Testis (tissue), 3 donors: Measurements from ENCODE around the gene KRT10. TPM values are rescaled to one million over a fixed set of nuclear protein-coding genes. Genes with fewer than 3 reads are reported as not detected.

Source experiments
- DNase-seq: peaks from one replicate; pipeline ENCODE4 v3.0.0-alpha.2; 2019
- H3K27ac ChIP-seq, 2 donors: fragments of 200-600 bp; sonication (generic); one replicate each; pipeline ENCODE4 v1.5.1; 2019
- H3K27me3 ChIP-seq: fragments of 200-600 bp; sonication (generic); one replicate; pipeline ENCODE4 v1.5.1; 2019
- H3K36me3 ChIP-seq: fragments of 200-600 bp; sonication (generic); one replicate; pipeline ENCODE4 v1.5.1; 2017; ENCODE audit warnings: low read depth; ENCODE audit errors: missing control alignments
- H3K4me1 ChIP-seq: fragments of 200-600 bp; sonication (generic); one replicate; pipeline ENCODE4 v1.5.1; 2019
- H3K4me3 ChIP-seq, 2 donors: fragments of 200-600 bp; sonication (generic); one replicate each; pipeline ENCODE4 v1.5.1; 2017 to 2019
- H3K9me3 ChIP-seq: fragments of 200-600 bp; sonication (generic); one replicate; pipeline ENCODE4 v1.5.1; 2017
- POLR2A ChIP-seq: fragments of 450-650 bp; IDR thresholded peaks from one replicate; pipeline ENCODE4 v1.6.1; 2017; ENCODE audit warnings: antibody characterized with exemption, mild to moderate bottlenecking, moderate library complexity
- WGBS, 2 donors: methylation state at CpG; one replicate each; pipeline ENCODE4 v1.1.5; 2018; 5-methylcytosine and 5-hydroxymethylcytosine counted together
- intact Hi-C: fragments of 100-400 bp; cut with DNase I; formaldehyde crosslinking; loops from one replicate; pipeline ENCODE4 v1.15.1; 2023; ENCODE audit warnings: low total_unique reads
- polyA plus RNA-seq: library from polyadenylated mRNA; stranded (reverse); fragments of 350-450 nt; fragmentation: Illumina TruSeq; extraction: RNeasy Lipid Tissue Mini Kit (QIAGEN cat#74804); gene quantifications from one replicate; pipeline ENCODE4 v1.2.3, GENCODE V29; 2014; ENCODE audit warnings: low read depth, low replicate concordance; ENCODE audit not compliant: insufficient read depth
- total RNA-seq, 2 donors: library from RNA; depleted of rRNA; stranded (reverse); fragments of >200 nt; gene quantifications; one replicate each; pipeline ENCODE4 v1.2.3, GENCODE V29; 2016
- TF ChIP-seq, protein P1 (sequence below), 3 experiments: fragments of 450-650 bp in 2 of 3; fragments of 200-600 bp in 1 of 3; sonication (generic) in 1 of 3; IDR thresholded peaks; one replicate each; pipeline ENCODE4 v1.5.1; 2016 to 2019; ENCODE audit warnings: antibody characterized with exemption in 3 of 3, mild to moderate bottlenecking in 2 of 3, moderate library complexity in 1 of 3

KRT10 gene
- total and polyA plus RNA-seq, 3 donors from 2014 or later, result 22.1 to 69.4 (median 25.8) TPM

DNA sequence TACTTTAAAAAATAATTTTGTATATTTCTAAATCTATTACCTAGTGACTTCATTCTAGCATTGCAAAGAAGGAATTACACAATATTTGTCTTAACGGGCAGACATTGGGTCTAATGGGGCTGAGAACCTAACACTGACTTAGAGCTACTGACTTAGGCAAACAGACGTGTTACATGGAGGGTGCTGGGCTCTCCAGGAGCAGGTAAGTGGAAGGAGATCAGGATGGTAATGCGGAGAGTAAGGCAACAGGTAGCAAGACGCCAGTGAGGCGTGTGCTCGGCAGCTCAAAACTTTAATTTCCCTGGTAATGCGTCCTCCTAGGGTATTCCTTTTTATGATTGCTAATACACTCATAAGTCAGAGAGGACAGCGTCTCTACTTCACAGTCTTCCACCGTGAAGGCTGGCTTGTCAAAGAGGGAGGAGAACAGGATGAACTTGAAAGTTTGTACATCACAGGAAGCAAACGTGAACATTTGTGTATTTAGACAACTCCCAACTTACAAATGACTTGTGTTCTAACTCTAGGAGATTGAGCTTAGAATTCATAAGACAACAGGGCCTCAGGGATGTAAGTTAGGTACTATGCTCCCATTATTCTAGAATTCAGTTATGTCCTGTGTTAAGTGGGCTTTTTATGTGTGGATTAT, 27.3 kb downstream of the KRT10 start:
- Histone ChIP-seq H3K27me3 (no peaks in the 10 kb centered on the region), H3K27ac (no peak overlapping the region), H3K4me1 (peaks cover 5% of the 10 kb centered on the region), H3K36me3 (no peaks in the 10 kb centered on the region), H3K4me3 (no peak overlapping the region), H3K9me3 (no peaks in the 10 kb centered on the region)
- 85 to 89% methylated on average over 10 of the region's 10 CpGs for WGBS, 2 donors
- no peak for DNase-seq
- no peak for TF ChIP-seq POLR2A
- TF ChIP-seq, protein P1, sequence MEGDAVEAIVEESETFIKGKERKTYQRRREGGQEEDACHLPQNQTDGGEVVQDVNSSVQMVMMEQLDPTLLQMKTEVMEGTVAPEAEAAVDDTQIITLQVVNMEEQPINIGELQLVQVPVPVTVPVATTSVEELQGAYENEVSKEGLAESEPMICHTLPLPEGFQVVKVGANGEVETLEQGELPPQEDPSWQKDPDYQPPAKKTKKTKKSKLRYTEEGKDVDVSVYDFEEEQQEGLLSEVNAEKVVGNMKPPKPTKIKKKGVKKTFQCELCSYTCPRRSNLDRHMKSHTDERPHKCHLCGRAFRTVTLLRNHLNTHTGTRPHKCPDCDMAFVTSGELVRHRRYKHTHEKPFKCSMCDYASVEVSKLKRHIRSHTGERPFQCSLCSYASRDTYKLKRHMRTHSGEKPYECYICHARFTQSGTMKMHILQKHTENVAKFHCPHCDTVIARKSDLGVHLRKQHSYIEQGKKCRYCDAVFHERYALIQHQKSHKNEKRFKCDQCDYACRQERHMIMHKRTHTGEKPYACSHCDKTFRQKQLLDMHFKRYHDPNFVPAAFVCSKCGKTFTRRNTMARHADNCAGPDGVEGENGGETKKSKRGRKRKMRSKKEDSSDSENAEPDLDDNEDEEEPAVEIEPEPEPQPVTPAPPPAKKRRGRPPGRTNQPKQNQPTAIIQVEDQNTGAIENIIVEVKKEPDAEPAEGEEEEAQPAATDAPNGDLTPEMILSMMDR (IDR thresholded peaks at IDR 0.05), result no peak
- intact Hi-C loops, result no loop called here

DNA sequence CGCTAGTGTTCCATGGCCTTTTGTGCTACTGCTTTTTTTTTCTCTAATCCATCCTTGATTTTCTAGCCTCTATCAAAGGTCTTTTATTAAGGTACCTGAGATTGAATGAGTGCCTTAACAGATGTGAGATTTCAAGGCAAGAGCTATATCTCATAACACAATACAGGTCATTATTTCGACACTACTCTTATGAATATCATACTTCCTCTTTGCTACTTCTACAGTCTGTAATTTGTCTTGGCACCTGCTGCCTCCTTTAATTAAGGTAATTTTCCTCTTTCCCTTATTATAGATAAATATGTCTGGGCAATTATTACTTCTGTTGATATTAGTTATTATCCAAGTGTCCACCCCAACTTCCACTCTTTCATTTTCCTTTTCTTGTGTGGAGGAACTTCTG, 27.9 kb downstream of the KRT10 start:
- no peaks in the 10 kb centered on the region for H3K36me3 ChIP-seq
- WGBS, 2 donors, result 82 to 92% methylated on average over 2 of the region's 2 CpGs
- DNase-seq, result no peak

DNA sequence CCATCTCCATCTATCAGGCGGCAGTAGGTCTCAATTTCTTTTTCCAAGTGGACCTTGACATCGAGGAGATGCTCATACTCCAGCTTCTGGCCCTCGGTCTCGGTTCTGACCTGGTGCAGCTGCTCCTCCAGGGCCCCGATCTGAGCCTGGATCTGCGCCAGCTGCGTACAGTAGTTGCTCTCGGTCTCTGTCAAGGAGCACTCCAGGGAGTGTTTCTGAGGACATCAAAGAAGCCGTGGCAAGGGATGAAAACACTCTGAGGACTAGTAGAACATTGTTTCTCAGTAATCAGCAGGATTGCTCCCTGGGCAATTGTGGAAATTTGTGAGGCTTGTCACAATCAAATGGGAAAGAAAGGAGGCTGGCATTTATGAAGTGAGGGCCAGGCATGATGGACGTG, 28.6 kb downstream of the KRT10 start:
- WGBS, 2 donors, result 55 to 56% methylated on average over 6 to 10 of the region's 10 CpGs
- Histone ChIP-seq H3K27me3 (no peaks in the 10 kb centered on the region), H3K9me3 (no peaks in the 10 kb centered on the region), H3K4me1 (peaks cover 12% of the 10 kb centered on the region), H3K27ac (no peak overlapping the region), H3K36me3 (no peaks in the 10 kb centered on the region), H3K4me3 (no peak overlapping the region)
- TF ChIP-seq, protein P1 (IDR thresholded peaks at IDR 0.05), result no peak
- TF ChIP-seq POLR2A, result no peak
- intact Hi-C loops, result no loop called here
- no peak for DNase-seq

More for the DNA sequence above, 27.9 kb downstream of the KRT10 start:
- Histone ChIP-seq H3K4me1 (peaks cover 8% of the 10 kb centered on the region), H3K27ac (no peak overlapping the region), H3K9me3 (no peaks in the 10 kb centered on the region), H3K4me3 (no peak overlapping the region), H3K27me3 (no peaks in the 10 kb centered on the region)
- TF ChIP-seq POLR2A, result no peak
- TF ChIP-seq, protein P1 (IDR thresholded peaks at IDR 0.05), result no peak
- intact Hi-C loops, result no loop called here

DNA sequence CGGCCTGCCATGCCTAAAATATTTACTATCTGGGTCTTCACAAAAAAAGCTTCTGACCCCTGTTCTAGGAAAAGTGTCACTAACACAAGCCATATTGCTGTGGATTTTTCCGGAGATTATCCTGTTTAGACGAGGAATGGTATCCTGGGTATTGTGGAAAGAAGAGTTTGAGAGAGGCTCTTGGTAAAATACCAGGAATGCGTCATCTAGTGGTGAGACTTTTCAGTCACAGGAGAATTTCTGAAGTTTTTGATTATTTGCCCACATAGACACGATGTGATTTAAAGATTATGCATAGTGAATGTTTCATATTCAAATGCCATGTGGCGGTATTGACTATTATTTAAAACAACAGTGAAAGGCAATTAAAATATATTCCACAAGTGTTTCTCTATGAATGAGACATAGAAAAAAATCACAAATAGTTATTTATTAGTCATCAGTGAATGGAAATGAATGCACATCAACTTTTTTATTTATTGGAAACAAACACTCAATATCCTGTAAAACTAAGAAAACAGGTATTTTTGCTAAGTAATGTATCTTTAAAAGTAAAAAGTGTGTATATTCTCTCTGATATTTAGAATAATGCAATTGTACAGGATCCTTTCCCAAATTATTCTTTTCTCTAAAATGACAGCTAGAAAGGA, 30.5 kb downstream of the KRT10 start:
- peaks cover 13% of the 10 kb centered on the region for H3K4me1 ChIP-seq
- no peaks in the 10 kb centered on the region for H3K27me3 ChIP-seq
- WGBS, 2 donors, result 46 to 60% methylated on average over 6 of the region's 6 CpGs
- no peaks in the 10 kb centered on the region for H3K9me3 ChIP-seq
- intact Hi-C loops, result no loop called here
- H3K36me3 ChIP-seq, result no peaks in the 10 kb centered on the region
- no peak overlapping the region for H3K4me3 ChIP-seq
- H3K27ac ChIP-seq, result no peak overlapping the region
- no peak for DNase-seq
- no peak for TF ChIP-seq POLR2A
- TF ChIP-seq, protein P1 (IDR thresholded peaks at IDR 0.05), result peak; percentile 37 to 68 (median 58)
